Umbilical cord (tissue), 2 donors: ENCODE results near the gene MEX3B. TPM values are rescaled to one million over a fixed set of nuclear protein-coding genes. Genes with fewer than 3 reads are reported as not detected.
"Not testable (repeated sequence)": the region's sequence is repeated elsewhere in the genome, so short reads cannot be mapped to it uniquely, and the experiment has no call there.

Experiments used
- DNase-seq: peaks from one replicate; pipeline ENCODE4 v3.0.0-alpha.2; 2015; ENCODE audit warnings: low spot score
- total RNA-seq: library from RNA; depleted of rRNA; stranded (reverse); fragments of >200 nt; gene quantifications from one replicate; pipeline ENCODE4 v1.2.3, GENCODE V29; 2014; ENCODE audit warnings: low replicate concordance; ENCODE audit not compliant: insufficient read depth

Gene MEX3B
- total RNA-seq, 1 donor from 2014 or later, result 16.4 TPM

DNA sequence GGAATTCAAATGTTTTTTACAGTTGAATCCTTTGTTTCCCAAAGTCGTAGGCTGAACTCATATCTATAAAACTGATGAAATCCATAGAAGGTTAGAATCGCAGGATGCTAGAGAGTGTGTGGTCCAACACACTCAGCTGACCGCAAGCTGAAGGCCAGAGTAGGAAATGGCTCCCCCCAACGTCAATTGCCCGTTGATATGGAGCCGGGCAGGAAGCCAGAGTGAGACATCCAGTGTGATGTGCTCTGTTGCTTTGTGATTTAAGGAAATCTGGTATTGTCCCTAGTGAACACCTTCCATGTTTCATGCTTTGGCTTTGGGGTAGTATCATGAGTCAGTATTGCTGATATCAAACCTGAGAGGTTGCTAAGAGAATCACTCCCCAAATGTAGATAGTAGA, 5.8 kb upstream of the MEX3B start:
- no peak for DNase-seq

DNA sequence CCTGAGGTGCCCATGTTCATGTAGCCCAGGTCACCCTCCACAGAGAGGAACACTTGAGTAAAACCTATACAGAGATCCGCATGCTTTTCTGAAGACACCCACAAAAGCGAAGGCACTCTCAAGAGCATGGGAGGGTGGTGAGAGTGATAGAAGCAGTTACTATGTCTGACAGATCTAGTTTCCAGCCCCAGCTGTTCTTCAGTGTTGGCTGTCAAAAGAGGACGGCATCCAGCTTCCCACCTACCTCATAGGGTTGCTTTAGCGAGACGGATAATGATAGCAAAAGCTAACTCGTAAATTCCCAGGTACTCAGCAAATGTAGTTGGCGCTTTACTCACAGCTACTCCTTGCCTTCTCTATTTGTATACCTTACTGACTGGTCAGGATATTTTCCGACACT, 3.0 kb upstream of the MEX3B start:
- no peak for DNase-seq

GRCh38 chr15:82047453-82048400, 1.9 kb upstream of the MEX3B start:
- peak; percentile 16 for DNase-seq

DNA sequence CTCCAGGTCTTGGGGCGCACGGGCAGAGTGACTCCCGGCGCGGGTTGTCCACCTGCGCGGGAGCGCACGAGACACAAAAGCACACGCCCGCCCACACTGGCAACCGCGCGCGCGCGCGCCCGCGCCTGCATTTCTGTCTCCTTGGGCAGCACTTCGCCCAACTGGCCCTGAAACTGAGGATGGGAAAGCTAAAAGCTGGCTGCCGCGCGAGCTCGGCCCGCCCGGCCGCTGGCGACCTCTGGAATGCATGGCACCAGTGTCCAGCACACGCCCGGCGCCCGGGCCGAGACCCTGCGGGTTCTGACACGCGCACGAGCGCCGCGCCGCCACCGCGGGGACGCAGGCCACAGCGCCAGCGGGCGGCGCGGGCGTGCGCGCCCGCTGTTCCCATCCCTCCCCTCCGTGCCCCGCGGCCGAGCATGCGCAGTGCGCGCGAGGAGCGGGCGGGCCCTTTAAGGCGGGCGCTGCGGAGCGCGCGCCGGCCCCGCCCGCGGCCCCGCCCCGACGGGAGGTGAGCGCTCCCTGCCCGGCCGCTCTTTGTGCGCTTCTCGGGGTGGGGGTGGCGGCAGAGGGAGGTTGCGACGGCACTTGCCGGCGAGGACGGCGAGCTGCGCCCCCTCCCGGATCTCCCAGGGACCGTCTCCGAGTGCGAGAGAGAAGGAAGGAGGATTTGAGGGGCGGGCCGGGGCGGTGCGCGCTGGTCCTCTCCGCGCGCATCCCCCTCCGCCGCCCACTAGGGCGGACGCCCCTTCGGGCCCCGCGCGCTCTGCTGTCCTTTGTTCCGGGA, 1.0 kb upstream of the MEX3B start:
- DNase-seq, result peak; percentile 97

GRCh38 chr15:82045179-82045891, 483 bp downstream of the MEX3B start:
- peak; percentile 63 for DNase-seq

DNA sequence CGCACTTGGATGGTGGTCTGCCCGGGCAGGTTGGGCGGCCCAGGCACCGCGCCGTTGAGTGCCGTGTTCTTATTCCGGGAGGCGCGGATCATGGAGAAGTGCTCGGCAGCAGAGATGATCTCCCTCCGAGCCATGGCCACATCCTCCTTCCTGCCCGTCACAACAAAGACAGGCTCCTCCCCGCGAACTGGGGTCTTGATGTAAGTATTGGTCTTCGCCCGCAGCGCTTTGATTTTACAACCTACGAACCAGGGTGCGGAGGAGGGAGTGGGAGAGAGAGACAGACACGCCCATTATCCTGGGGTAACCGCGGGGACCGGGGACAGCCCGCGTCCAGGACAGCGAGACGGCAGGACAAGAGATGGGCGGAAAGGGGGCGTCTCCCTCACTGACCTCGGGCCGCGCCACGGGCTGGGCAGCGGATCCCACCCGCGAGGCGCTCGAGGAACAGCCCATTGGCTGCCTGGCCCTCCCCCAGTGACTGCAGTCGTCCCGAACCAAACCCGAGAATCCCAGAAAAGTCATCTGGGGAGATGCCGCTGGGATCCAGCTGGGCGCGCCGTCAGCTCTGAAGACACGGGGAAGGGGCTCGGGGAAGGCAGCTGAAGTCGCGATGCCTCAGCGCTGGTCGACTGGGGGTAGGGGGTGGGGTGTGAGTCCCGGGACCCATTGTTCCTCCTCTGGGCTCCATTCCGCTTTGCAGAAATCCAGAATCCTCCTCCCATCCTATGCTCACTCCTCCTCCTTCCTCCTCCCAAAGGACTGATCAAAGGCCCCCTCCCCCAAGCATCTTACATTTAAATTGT, 1.2 kb downstream of the MEX3B start:
- DNase-seq, result peak; percentile 73

DNA sequence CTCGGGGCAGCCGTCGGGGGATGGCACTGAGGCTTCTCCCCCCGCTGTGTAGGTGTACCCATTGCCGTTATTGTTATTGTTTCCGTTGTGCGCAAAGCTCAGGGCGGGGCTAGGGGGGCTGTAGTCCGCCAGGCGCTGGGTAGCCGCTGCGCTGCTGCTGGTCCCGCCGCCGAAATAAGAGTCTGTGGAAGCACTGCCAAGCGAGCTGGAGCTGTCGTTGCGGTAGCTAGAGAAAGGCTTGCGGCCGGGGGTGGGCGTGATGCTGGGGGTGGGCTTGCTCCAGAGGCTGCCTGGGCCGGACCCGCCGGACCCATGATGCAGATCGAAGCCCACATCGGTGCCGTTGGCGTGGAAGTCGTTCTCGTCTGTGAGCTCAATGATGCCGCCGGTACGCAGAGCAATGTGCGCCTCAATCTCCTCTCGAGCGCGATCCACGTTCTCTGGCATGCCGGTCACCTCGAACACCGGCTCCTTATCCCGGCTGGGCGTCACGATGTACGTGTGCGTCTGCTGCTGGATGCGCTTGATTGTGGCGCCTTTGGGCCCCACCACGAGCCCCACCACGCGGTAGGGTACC, 1.9 kb downstream of the MEX3B start:
- no peak for DNase-seq

- DNase-seq, result no peak
Observed at GRCh38 chr15:82043130-82043673, 2.6 kb downstream of the MEX3B start.

GRCh38 chr15:82040862-82041261, 5.0 kb downstream of the MEX3B start:
- no peak for DNase-seq

DNA sequence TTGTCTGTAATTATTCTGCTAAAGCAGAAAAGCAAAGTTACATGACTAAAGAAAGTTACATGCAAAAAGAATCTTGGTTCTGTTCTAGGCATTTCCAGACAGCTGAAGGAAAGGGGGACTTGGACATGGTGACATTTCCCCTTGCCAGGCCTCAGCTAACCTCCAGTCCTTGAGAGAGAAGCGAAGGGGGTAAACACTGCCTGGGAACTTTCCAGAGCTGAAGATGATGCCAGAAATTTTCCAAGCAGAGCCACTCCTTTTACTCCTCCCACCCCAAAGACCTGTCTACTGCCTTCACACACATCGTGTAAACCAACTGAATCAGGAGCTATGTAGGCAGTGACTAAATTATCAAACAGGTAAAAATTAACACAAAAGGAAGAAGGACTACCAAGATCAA, 5.4 kb downstream of the MEX3B start:
- peak; percentile 23 for DNase-seq

DNA sequence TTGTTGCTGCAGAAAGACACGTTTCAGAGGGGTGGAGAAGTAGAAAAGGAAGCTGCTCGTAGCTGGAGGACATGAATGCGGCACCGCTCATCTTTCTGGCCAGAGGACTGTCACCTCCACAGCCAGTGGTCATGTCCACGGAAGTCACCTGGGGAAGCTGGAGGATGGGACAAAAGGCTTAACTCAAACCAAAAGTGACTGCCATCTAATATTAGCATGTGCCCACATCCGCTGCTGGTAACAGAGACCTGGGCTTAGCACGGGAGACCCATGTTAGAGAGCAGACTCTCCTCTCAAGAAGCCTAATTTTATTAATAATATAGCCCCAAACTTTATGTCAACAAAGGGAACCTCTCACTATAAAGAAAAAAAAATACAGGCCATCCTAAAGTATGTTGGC, 5.9 kb downstream of the MEX3B start:
- DNase-seq, result no peak

DNA sequence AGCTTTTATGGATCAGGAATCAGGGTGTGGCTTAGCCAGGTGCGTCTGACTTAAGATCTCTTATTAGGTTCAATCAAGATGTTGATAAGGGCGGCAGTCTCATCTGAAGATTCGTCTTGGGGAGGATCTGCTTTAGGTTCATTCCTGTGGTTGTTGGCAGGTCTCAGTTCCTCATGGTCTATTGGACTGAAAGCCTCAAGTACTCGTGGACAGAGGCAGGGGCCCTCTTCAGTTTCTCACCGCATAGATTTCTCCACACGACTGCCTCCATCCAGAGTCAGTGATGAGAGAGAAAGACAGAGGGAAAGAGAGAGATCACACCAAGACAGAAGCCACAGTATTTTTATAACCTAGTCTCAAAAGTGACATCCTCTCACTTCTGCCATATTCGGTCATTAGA, 9.4 kb downstream of the MEX3B start:
- no peak for DNase-seq

DNA sequence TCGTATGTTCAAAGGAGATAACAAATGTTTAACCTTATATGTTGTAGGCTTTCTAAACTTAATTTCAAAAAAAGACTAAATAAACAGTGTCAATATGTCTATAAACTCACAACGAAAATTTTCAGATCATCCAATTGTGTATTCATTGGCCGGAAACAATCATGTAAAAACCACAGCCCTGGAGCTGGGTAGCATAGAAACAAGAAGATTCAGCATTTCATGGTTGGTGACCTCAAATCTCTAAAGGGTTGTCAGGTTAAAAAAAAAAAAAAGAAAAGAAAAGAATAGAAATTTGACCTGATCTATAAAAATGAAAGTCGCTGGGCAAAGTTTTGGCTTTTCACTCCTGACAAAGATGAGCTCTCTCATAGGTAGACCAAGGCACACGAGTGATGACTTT, 13.9 kb downstream of the MEX3B start:
- DNase-seq, result no peak

GRCh38 chr15:82030176-82030575, 15.6 kb downstream of the MEX3B start:
- DNase-seq, result no peak

DNA sequence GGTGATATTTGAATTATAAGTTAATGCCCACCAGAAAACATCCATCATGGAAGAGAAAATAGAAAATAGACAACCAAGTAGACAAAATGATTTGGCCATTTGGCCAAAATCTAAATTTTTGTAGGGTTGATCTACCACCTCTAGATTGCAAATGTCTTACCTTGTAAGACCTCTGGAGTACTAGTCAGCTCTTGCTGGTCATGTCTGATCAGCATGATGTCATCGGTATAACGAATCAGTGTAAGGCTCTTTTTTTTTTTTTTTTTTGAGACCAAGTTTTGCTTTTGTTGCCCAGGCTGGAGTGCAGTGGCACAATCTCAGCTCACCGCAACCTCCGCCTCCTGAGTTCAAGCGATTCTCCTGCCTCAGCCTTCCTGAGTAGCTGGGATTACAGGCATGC, 17.7 kb downstream of the MEX3B start:
- DNase-seq, result not testable (repeated sequence)

GRCh38 chr15:82021992-82022391, 23.8 kb downstream of the MEX3B start:
- peak; percentile 76 for DNase-seq

DNA sequence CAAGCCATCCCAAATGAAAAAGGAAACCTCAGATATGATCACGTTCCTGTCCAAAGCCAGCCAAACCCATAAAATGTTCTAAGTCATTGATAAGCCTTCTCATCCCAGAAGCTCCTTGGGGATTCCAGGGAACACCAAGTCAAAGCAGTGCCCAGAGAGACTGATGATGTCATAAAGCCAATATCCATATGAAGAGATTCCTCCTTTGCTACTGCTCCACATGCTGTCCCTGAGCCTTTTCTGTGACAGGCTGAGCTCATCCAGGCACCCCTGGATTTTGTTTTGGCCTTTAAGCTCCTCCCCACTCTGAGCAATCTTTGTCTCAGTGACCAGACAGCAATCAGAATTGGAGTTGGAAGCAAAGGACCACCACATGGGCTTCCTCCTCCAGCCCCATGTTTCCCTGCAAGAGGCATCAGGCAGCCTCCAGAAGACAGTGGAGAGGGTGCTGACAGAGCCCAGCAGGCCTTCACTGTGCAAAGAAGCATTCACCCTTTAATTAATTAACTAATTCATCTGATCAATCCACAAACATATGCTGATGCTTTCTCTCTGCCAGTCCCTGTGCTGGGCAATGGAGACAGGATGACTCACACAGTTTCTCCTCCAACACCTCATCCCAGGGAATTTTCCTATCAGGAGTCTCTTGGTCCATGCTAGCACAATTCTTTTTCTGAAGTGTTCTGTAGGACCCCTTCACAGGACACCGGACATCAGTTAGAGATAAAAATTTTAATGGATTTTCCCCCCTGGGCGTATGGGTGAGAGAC, 25.0 kb downstream of the MEX3B start:
- no peak for DNase-seq

DNA sequence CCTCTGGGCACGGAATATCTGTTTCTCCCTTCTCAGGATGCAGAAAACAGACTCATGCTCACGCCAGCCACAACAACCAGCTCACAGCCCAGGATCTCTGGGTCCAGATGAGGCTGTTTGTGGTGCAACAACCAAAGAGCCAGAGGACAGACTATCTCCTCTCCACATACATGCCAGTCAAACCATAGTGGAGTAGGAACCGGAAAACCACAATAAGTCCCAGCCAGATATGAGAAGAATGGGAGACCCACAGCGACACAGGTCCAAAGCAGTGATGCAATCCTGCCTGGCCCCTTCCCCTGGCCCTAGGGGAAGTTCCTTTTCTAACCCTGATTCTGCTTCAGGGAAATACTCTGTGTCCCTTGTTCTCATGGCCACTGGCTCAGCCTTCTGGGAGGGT, 27.6 kb downstream of the MEX3B start:
- DNase-seq, result no peak

GRCh38 chr15:82017656-82018055, 28.2 kb downstream of the MEX3B start:
- DNase-seq, result no peak

GRCh38 chr15:82014989-82015388, 30.8 kb downstream of the MEX3B start:
- no peak for DNase-seq
